H9 (cell line): ENCODE results near the gene TSPOAP1. TPM values are rescaled to one million over a fixed set of nuclear protein-coding genes. Genes with fewer than 3 reads are reported as not detected.

Experiments
- DNase-seq: peaks from one replicate; pipeline ENCODE4 v3.0.0-alpha.2; 2017
- H2AFZ ChIP-seq: one replicate; pipeline ENCODE4 v1.6.1; 2013; ENCODE audit warnings: mild to moderate bottlenecking, low read length, control low read depth, moderate library complexity
- H2AK5ac ChIP-seq: 2 replicates; pipeline ENCODE4 v1.6.1; 2013; ENCODE audit warnings: low read length, control low read depth, mixed read lengths; ENCODE audit not compliant: insufficient read length
- H2BK120ac ChIP-seq: one replicate; pipeline ENCODE4 v1.6.1; 2013; ENCODE audit warnings: low read depth, mild to moderate bottlenecking, low read length, control low read depth, inconsistent platforms; ENCODE audit not compliant: poor library complexity, severe bottlenecking
- H2BK12ac ChIP-seq: 2 replicates; pipeline ENCODE4 v1.6.1; 2013; ENCODE audit warnings: low read length, control low read depth, mixed read lengths, low read depth; ENCODE audit not compliant: insufficient read length
- H2BK15ac ChIP-seq: 2 replicates; pipeline ENCODE4 v1.6.1; 2013; ENCODE audit warnings: low read depth, low read length, control low read depth
- H2BK20ac ChIP-seq: one replicate; pipeline ENCODE4 v1.6.1; 2013; ENCODE audit warnings: low read depth, mild to moderate bottlenecking, low read length, control low read depth, inconsistent platforms; ENCODE audit not compliant: poor library complexity, severe bottlenecking
- H2BK5ac ChIP-seq: 2 replicates; pipeline ENCODE4 v1.6.1; 2013; ENCODE audit warnings: low read length, control low read depth, mixed read lengths; ENCODE audit not compliant: insufficient read length
- H3K14ac ChIP-seq: 2 replicates; pipeline ENCODE4 v1.6.1; 2013; ENCODE audit warnings: low read length, control low read depth; ENCODE audit not compliant: insufficient read depth
- H3K18ac ChIP-seq: 2 replicates; pipeline ENCODE4 v1.6.1; 2013; ENCODE audit warnings: low read depth, mild to moderate bottlenecking, mixed read lengths, low read length, control low read depth; ENCODE audit not compliant: insufficient read length
- H3K23ac ChIP-seq: 2 replicates; pipeline ENCODE4 v1.6.1; 2013; ENCODE audit warnings: low read length, control low read depth, mixed read lengths, low read depth; ENCODE audit not compliant: insufficient read length
- H3K23me2 ChIP-seq: 2 replicates; pipeline ENCODE4 v1.6.1; 2013; ENCODE audit warnings: low read depth, mild to moderate bottlenecking, mixed read lengths, low read length, control low read depth; ENCODE audit not compliant: insufficient read length, poor library complexity, severe bottlenecking
- H3K27ac ChIP-seq: 2 replicates; pipeline ENCODE4 v1.5.1; 2013; ENCODE audit warnings: low read length, control low read depth, mixed read lengths, low read depth; ENCODE audit not compliant: insufficient read length
- H3K27me3 ChIP-seq: 2 replicates; pipeline ENCODE4 v1.6.1; 2013; ENCODE audit warnings: low read length, control low read depth, inconsistent platforms; ENCODE audit not compliant: insufficient read depth
- H3K4ac ChIP-seq: 2 replicates; pipeline ENCODE4 v1.6.1; 2013; ENCODE audit warnings: low read depth, mild to moderate bottlenecking, control low read depth, inconsistent platforms, low read length, moderate library complexity
- H3K4me1 ChIP-seq: 2 replicates; pipeline ENCODE4 v1.6.1; 2013; ENCODE audit warnings: low read length, control low read depth, inconsistent platforms; ENCODE audit not compliant: insufficient read depth
- H3K4me2 ChIP-seq: 2 replicates; pipeline ENCODE4 v1.6.1; 2013; ENCODE audit warnings: low read length, control low read depth, mixed read lengths; ENCODE audit not compliant: insufficient read length, insufficient read depth
- H3K56ac ChIP-seq: 2 replicates; pipeline ENCODE4 v1.6.1; 2013; ENCODE audit warnings: low read depth, mild to moderate bottlenecking, mixed read lengths, low read length, control low read depth; ENCODE audit not compliant: insufficient read length
- H3K79me1 ChIP-seq: 2 replicates; pipeline ENCODE4 v1.6.1; 2013; ENCODE audit warnings: low read depth, mild to moderate bottlenecking, moderate library complexity, low read length, control low read depth, inconsistent platforms; ENCODE audit not compliant: insufficient read depth, poor library complexity, severe bottlenecking
- H3K79me2 ChIP-seq: 2 replicates; pipeline ENCODE4 v1.6.1; 2013; ENCODE audit warnings: low read length, control low read depth, inconsistent platforms; ENCODE audit not compliant: insufficient read depth
- H3K9ac ChIP-seq: 2 replicates; pipeline ENCODE4 v1.6.1; 2013; ENCODE audit warnings: low read length, control low read depth, mixed read lengths; ENCODE audit not compliant: insufficient read length; ENCODE audit errors: extremely low read depth
- H3K9me3 ChIP-seq: one replicate; pipeline ENCODE4 v1.6.1; 2013; ENCODE audit warnings: low read depth, low read length, inconsistent platforms; ENCODE audit not compliant: control insufficient read depth
- H3T11ph ChIP-seq: one replicate; pipeline ENCODE4 v1.6.1; 2013; ENCODE audit warnings: mild to moderate bottlenecking, low read length, control low read depth, inconsistent platforms
- H4K20me1 ChIP-seq: one replicate; pipeline ENCODE4 v1.6.1; 2013; ENCODE audit not compliant: control insufficient read depth, insufficient read length, insufficient read depth
- H4K5ac ChIP-seq: 2 replicates; pipeline ENCODE4 v1.6.1; 2013; ENCODE audit warnings: low read depth, mild to moderate bottlenecking, mixed read lengths, low read length, control low read depth; ENCODE audit not compliant: insufficient read length
- H4K8ac ChIP-seq: replicated peaks from 2 replicates; pipeline ENCODE4 v1.6.1; 2013; ENCODE audit warnings: low read length, control low read depth, mixed read lengths, low read depth; ENCODE audit not compliant: insufficient read length
- H4K91ac ChIP-seq: 2 replicates; pipeline ENCODE4 v1.6.1; 2013; ENCODE audit warnings: low read depth, mild to moderate bottlenecking, moderate library complexity, mixed read lengths, low read length, control low read depth; ENCODE audit not compliant: insufficient read length
- H3K27ac Mint-ChIP-seq, 3 experiments: 2 replicates in 2 of 3; 3 replicates in 1 of 3; pipeline ENCODE4 v1.8.0; 2020 to 2021; ENCODE audit warnings: mixed read lengths in 3 of 3, mild to moderate bottlenecking in 1 of 3, moderate library complexity in 1 of 3
- H3K27me3 Mint-ChIP-seq: 2 replicates; pipeline ENCODE4 v1.8.0; 2021; ENCODE audit warnings: low read depth, mild to moderate bottlenecking, moderate library complexity, mixed read lengths
- H3K36me3 Mint-ChIP-seq, 3 experiments: 2 replicates in 2 of 3; 3 replicates in 1 of 3; pipeline ENCODE4 v1.8.0; 2020 to 2021; ENCODE audit warnings: low read depth in 3 of 3, mixed read lengths in 3 of 3; ENCODE audit not compliant: insufficient read depth in 1 of 3
- H3K4me1 Mint-ChIP-seq, 2 experiments: 2 replicates each; pipeline ENCODE4 v1.8.0; 2020; ENCODE audit warnings: mixed read lengths in 2 of 2
- H3K4me3 Mint-ChIP-seq, 2 experiments: 2 replicates in 1 of 2; 3 replicates in 1 of 2; pipeline ENCODE4 v1.8.0; 2020 to 2021; ENCODE audit warnings: mild to moderate bottlenecking in 2 of 2, mixed read lengths in 2 of 2, moderate library complexity in 1 of 2
- H3K9me3 Mint-ChIP-seq, 2 experiments: 2 replicates in 1 of 2; 3 replicates in 1 of 2; pipeline ENCODE4 v1.8.0; 2020; ENCODE audit warnings: mild to moderate bottlenecking in 2 of 2, mixed read lengths in 2 of 2, moderate library complexity in 1 of 2
- CTCF ChIP-seq: fragments of 200-600 bp; sonication (generic); conservative IDR thresholded peaks from 3 replicates; pipeline ENCODE4 v1.8.0; 2021; ENCODE audit warnings: antibody characterized with exemption, mild to moderate bottlenecking
- WGBS: extraction: QIAGEN DNeasy Blood & Tissue Kit; methylation state at CpG from one replicate; pipeline ENCODE4 v1.1.7; 2013; ENCODE audit warnings: missing lambda C conversion rate, low lambda C conversion rate, mixed read lengths; ENCODE audit not compliant: insufficient read length; ENCODE audit errors: extremely low coverage; 5-methylcytosine and 5-hydroxymethylcytosine counted together
- total RNA-seq: library from RNA; stranded (reverse); gene quantifications from 2 replicates; pipeline ENCODE4 v1.2.1, GENCODE V29; 2021

TSPOAP1 gene
- total RNA-seq, 1 experiment from 2014 or later = 17.3 TPM

GRCh38 chr17:58302171-58302918, 26.2 kb downstream of the TSPOAP1 start:
- no peak overlapping the region for H2BK20ac ChIP-seq
- H2AK5ac ChIP-seq = no peak overlapping the region
- H3K27ac ChIP-seq = no peak overlapping the region
- H3K14ac ChIP-seq = no peak overlapping the region
- no peak overlapping the region for H3K4me2 ChIP-seq
- no peak overlapping the region for H3K27ac Mint-ChIP-seq
- H3K9me3 ChIP-seq = no peaks in the 10 kb centered on the region
- peaks cover 5% of the 10 kb centered on the region for H3K27me3 Mint-ChIP-seq
- H2BK15ac ChIP-seq = no peak overlapping the region
- no peak overlapping the region for H2BK12ac ChIP-seq
- no peaks in the 10 kb centered on the region for H3K79me2 ChIP-seq
- H3K9ac ChIP-seq = no peak overlapping the region
- peaks cover 5 to 30% of the 10 kb centered on the region in 2 experiments for H3K4me1 Mint-ChIP-seq
- TF ChIP-seq CTCF = no peak
- no peaks in the 10 kb centered on the region for H3K23me2 ChIP-seq
- H3K27me3 ChIP-seq = no peaks in the 10 kb centered on the region
- WGBS = no CpG with 5 or more reads among the region's 9 CpGs
- no peaks in the 10 kb centered on the region for H3K79me1 ChIP-seq
- H3K56ac ChIP-seq = no peak overlapping the region
- no peak overlapping the region for H3K23ac ChIP-seq
- H3K4ac ChIP-seq = no peak overlapping the region
- no peak overlapping the region for H3K4me3 Mint-ChIP-seq
- DNase-seq = no peak
- H4K20me1 ChIP-seq = no peaks in the 10 kb centered on the region
- H4K91ac ChIP-seq = no peak overlapping the region
- H3K9me3 Mint-ChIP-seq = no peaks in the 10 kb centered on the region
- H2BK120ac ChIP-seq = no peak overlapping the region
- no peak overlapping the region for H2AFZ ChIP-seq
- H3T11ph ChIP-seq = no peak overlapping the region
- no peaks in the 10 kb centered on the region for H3K36me3 Mint-ChIP-seq
- H3K18ac ChIP-seq = no peak overlapping the region
- H4K5ac ChIP-seq = no peak overlapping the region
- no peaks in the 10 kb centered on the region for H3K4me1 ChIP-seq
- no peak overlapping the region for H2BK5ac ChIP-seq
- no peak overlapping the region for H4K8ac ChIP-seq
